Endometrial microvascular endothelial cells (primary cell): ENCODE measurements around the gene GRIN2C. TPM values are rescaled to one million over a fixed set of nuclear protein-coding genes. Genes with fewer than 3 reads are reported as not detected.

ENCODE experiments used
- in situ Hi-C: cut with HindIII; loops from 2 replicates; pipeline ENCODE4 v1.10.0; 2017; ENCODE audit warnings: low sequenced_read_pairs, low pct_unique_long_range_greater_than_20kb; ENCODE audit errors: inconsistent ontology term
- total RNA-seq: library from RNA; depleted of rRNA; stranded (reverse); fragments of >200 nt; gene quantifications from one replicate; pipeline ENCODE4 v1.2.3, GENCODE V29; 2015; ENCODE audit errors: inconsistent ontology term

GRIN2C gene
- total RNA-seq, 1 donor from 2014 or later = not detected

DNA sequence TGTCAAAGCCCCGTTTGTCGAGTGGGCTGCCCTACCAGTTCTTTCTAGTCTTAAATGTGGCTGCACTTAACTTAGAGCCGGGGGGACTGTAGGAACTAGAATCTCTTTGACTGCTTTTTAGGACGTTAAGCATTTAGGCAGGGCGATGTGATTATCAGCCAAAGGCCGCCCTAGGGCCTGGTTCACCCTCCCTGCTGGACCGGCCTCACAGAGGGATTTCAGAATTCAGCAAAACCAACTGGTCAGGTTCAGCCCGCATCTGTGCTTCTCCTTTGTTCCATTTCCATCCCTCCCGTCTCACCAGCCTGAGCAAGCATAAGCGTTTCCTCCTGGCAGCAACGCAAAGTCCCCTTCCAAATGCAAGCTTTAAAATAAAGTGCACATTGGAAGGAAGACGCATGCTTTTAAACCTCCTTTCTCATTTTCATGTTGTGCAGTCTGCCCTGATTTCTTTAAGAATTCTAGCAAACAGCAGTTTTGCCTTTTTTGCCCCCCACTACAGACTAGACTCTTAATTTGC is 67.0 kb downstream of the GRIN2C start:
- in situ Hi-C loops = no loop called here

Other genes starting within 250 kb of the GRIN2C start
- gene CD300E, start 236.1 kb downstream of the GRIN2C start, total RNA-seq = not detected
- gene CD300LF, start 147.0 kb downstream of the GRIN2C start, total RNA-seq = not detected
- gene RAB37, start 122.6 kb downstream of the GRIN2C start, total RNA-seq = not detected
- 23.1 TPM for gene NHERF1, start 111.3 kb downstream of the GRIN2C start, total RNA-seq
- gene NAT9, start 83.5 kb downstream of the GRIN2C start, total RNA-seq = 24.6 TPM
- gene FDXR, start 13.1 kb upstream of the GRIN2C start, total RNA-seq = 73.7 TPM
- not detected for gene FADS6, start 33.7 kb upstream of the GRIN2C start, total RNA-seq
- not detected for gene USH1G, start 63.4 kb upstream of the GRIN2C start, total RNA-seq
- not detected for gene OTOP2, start 64.4 kb upstream of the GRIN2C start, total RNA-seq
- gene OTOP3, start 76.0 kb upstream of the GRIN2C start, total RNA-seq = not detected
- 5.2 TPM for gene HID1, start 112.9 kb upstream of the GRIN2C start, total RNA-seq
- 15.1 TPM for gene CDR2L, start 127.7 kb upstream of the GRIN2C start, total RNA-seq
- gene MRPL58, start 152.8 kb upstream of the GRIN2C start, total RNA-seq = 57.1 TPM
- 296 TPM for gene ATP5PD, start 187.1 kb upstream of the GRIN2C start, total RNA-seq
- 21.4 TPM for gene KCTD2, start 187.3 kb upstream of the GRIN2C start, total RNA-seq
- 4.3 TPM for gene SLC16A5, start 228.1 kb upstream of the GRIN2C start, total RNA-seq